SK-N-SH treated with all-trans-retinoic acid at 6 μM for 48 hours (cell line): ENCODE results near the gene CCDC81.

Experiments
- ATAC-seq: fragments of 200-7000 bp; cut with Tn5 transposase; 3 replicates; pipeline ENCODE4 v1.9.1; 2020; ENCODE audit warnings: mild to moderate bottlenecking, moderate library complexity
- ARNTL ChIP-seq: fragments of 450-650 bp; formaldehyde crosslinking; IDR thresholded peaks from 2 replicates; pipeline ENCODE4 v1.5.0; 2020; ENCODE audit warnings: low read depth, mild to moderate bottlenecking, moderate library complexity, borderline replicate concordance
- BACH2 ChIP-seq: fragments of 250-450 bp; sonication (Bioruptor Pico); IDR thresholded peaks from 2 replicates; pipeline ENCODE4 v1.9.0; 2021; ENCODE audit warnings: mild to moderate bottlenecking, borderline replicate concordance
- GLIS3 ChIP-seq: fragments of 250-450 bp; sonication (Bioruptor Pico); IDR thresholded peaks from 2 replicates; pipeline ENCODE4 v1.5.0; 2020; ENCODE audit warnings: mild to moderate bottlenecking, moderate library complexity
- OSR1 ChIP-seq: fragments of 250-450 bp; sonication (Bioruptor Pico); IDR thresholded peaks from 2 replicates; pipeline ENCODE4 v1.8.0; 2022; ENCODE audit warnings: moderate library complexity, mild to moderate bottlenecking, inconsistent platforms
- PPARA ChIP-seq: fragments of 250-450 bp; sonication (Bioruptor Pico); IDR thresholded peaks from 2 replicates; pipeline ENCODE4 v1.5.0; 2020; ENCODE audit warnings: mild to moderate bottlenecking, borderline replicate concordance
- RARB ChIP-seq: fragments of 250-450 bp; sonication (Bioruptor Pico); IDR thresholded peaks from 2 replicates; pipeline ENCODE4 v1.8.0; 2021; ENCODE audit warnings: mild to moderate bottlenecking, moderate library complexity
- SNAI2 ChIP-seq: fragments of 250-450 bp; sonication (Bioruptor Pico); IDR thresholded peaks from 2 replicates; pipeline ENCODE4 v1.5.0; 2020; ENCODE audit warnings: mild to moderate bottlenecking, moderate library complexity
- TCF4 ChIP-seq: fragments of 250-450 bp; sonication (Bioruptor Pico); IDR thresholded peaks from 2 replicates; pipeline ENCODE4 v1.8.0; 2021; ENCODE audit warnings: mild to moderate bottlenecking, moderate library complexity, borderline replicate concordance
- TOX ChIP-seq: fragments of 250-450 bp; sonication (Bioruptor Pico); IDR thresholded peaks from 2 replicates; pipeline ENCODE4 v1.8.0; 2021; ENCODE audit warnings: mild to moderate bottlenecking, moderate library complexity, borderline replicate concordance
- ZFP3 ChIP-seq: fragments of 250-450 bp; sonication (Bioruptor Pico); IDR thresholded peaks from 2 replicates; pipeline ENCODE4 v1.5.0; 2020; ENCODE audit warnings: mild to moderate bottlenecking, moderate library complexity
- ZFP30 ChIP-seq: fragments of 450-650 bp; formaldehyde crosslinking; IDR thresholded peaks from 2 replicates; pipeline ENCODE4 v1.5.0; 2022; ENCODE audit warnings: mild to moderate bottlenecking, moderate library complexity
- ZNF70 ChIP-seq: fragments of 450-650 bp; formaldehyde crosslinking; IDR thresholded peaks from 2 replicates; pipeline ENCODE4 v1.5.0; 2020; ENCODE audit warnings: mild to moderate bottlenecking, moderate library complexity
- ZNF8 ChIP-seq: fragments of 450-650 bp; formaldehyde crosslinking; IDR thresholded peaks from 2 replicates; pipeline ENCODE4 v1.5.0; 2020; ENCODE audit warnings: mild to moderate bottlenecking, moderate library complexity
- TF ChIP-seq, protein P1 (sequence below): fragments of 250-450 bp; sonication (Bioruptor Pico); IDR thresholded peaks from 2 replicates; pipeline ENCODE4 v1.8.0; 2020; ENCODE audit warnings: mild to moderate bottlenecking, moderate library complexity, borderline replicate concordance
- TF ChIP-seq, protein P2 (sequence below): fragments of 250-450 bp; sonication (Bioruptor Pico); IDR thresholded peaks from 2 replicates; pipeline ENCODE4 v1.8.0; 2021; ENCODE audit warnings: low read depth, mild to moderate bottlenecking, moderate library complexity, borderline replicate concordance
- TF ChIP-seq, protein P3 (sequence below): fragments of 250-450 bp; sonication (Bioruptor Pico); IDR thresholded peaks from 2 replicates; pipeline ENCODE4 v1.5.1; 2020; ENCODE audit warnings: low read depth, mild to moderate bottlenecking, moderate library complexity
- TF ChIP-seq, protein P4 (sequence below): fragments of 250-450 bp; sonication (Bioruptor Pico); IDR thresholded peaks from 2 replicates; pipeline ENCODE4 v1.5.0; 2020; ENCODE audit warnings: mild to moderate bottlenecking, moderate library complexity
- TF ChIP-seq, protein P5 (sequence below): fragments of 250-450 bp; sonication (Bioruptor Pico); IDR thresholded peaks from 2 replicates; pipeline ENCODE4 v1.5.1; 2021; ENCODE audit warnings: mild to moderate bottlenecking, moderate library complexity

Gene CCDC81

DNA sequence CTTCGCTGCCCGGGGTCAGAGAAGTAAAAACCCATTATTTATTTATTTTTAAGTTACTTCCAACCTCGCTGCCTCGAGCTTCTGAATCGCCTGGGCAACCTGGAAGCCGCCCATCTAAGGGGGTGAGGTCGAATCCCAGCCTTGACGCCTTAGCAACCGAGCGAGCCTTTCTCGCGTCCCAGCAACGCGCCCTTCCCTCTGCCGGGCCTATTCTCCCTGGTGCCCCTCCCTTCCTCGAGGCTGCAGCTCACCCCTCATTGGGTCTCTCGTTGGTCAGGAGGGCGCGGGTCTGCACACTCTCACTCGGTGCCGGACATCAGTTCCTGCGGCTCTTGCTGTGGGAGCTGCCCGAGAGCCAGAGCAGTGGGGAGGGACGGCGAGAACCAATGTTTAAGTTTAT, at the start of gene CCDC81:
Gene CCDC81, plus strand, starts transcription at position 302 of the 400 bp plus-strand sequence. CDS start 277 bp downstream, outside the sequence.
- no peak for ATAC-seq
- TF ChIP-seq TOX (CRISPR knock-in tag) (no peak), TCF4 (no peak), BACH2 (CRISPR knock-in tag) (no peak), ARNTL (CRISPR knock-in tag) (no peak), OSR1 (no peak), ZNF8 (CRISPR knock-in tag) (no peak), PPARA (CRISPR knock-in tag) (no peak), GLIS3 (CRISPR knock-in tag) (no peak), RARB (CRISPR knock-in tag) (no peak), SNAI2 (CRISPR knock-in tag) (no peak), ZFP30 (CRISPR knock-in tag) (no peak)
- TF ChIP-seq, protein P1, sequence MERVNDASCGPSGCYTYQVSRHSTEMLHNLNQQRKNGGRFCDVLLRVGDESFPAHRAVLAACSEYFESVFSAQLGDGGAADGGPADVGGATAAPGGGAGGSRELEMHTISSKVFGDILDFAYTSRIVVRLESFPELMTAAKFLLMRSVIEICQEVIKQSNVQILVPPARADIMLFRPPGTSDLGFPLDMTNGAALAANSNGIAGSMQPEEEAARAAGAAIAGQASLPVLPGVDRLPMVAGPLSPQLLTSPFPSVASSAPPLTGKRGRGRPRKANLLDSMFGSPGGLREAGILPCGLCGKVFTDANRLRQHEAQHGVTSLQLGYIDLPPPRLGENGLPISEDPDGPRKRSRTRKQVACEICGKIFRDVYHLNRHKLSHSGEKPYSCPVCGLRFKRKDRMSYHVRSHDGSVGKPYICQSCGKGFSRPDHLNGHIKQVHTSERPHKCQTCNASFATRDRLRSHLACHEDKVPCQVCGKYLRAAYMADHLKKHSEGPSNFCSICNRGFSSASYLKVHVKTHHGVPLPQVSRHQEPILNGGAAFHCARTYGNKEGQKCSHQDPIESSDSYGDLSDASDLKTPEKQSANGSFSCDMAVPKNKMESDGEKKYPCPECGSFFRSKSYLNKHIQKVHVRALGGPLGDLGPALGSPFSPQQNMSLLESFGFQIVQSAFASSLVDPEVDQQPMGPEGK, result no peak
- TF ChIP-seq, protein P2, sequence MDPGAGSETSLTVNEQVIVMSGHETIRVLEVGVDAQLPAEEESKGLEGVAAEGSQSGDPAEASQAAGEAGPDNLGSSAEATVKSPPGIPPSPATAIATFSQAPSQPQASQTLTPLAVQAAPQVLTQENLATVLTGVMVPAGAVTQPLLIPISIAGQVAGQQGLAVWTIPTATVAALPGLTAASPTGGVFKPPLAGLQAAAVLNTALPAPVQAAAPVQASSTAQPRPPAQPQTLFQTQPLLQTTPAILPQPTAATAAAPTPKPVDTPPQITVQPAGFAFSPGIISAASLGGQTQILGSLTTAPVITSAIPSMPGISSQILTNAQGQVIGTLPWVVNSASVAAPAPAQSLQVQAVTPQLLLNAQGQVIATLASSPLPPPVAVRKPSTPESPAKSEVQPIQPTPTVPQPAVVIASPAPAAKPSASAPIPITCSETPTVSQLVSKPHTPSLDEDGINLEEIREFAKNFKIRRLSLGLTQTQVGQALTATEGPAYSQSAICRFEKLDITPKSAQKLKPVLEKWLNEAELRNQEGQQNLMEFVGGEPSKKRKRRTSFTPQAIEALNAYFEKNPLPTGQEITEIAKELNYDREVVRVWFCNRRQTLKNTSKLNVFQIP (CRISPR knock-in tag), result no peak
- TF ChIP-seq, protein P3, sequence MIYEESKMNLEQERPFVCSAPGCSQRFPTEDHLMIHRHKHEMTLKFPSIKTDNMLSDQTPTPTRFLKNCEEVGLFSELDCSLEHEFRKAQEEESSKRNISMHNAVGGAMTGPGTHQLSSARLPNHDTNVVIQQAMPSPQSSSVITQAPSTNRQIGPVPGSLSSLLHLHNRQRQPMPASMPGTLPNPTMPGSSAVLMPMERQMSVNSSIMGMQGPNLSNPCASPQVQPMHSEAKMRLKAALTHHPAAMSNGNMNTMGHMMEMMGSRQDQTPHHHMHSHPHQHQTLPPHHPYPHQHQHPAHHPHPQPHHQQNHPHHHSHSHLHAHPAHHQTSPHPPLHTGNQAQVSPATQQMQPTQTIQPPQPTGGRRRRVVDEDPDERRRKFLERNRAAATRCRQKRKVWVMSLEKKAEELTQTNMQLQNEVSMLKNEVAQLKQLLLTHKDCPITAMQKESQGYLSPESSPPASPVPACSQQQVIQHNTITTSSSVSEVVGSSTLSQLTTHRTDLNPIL (CRISPR knock-in tag), result no peak

DNA sequence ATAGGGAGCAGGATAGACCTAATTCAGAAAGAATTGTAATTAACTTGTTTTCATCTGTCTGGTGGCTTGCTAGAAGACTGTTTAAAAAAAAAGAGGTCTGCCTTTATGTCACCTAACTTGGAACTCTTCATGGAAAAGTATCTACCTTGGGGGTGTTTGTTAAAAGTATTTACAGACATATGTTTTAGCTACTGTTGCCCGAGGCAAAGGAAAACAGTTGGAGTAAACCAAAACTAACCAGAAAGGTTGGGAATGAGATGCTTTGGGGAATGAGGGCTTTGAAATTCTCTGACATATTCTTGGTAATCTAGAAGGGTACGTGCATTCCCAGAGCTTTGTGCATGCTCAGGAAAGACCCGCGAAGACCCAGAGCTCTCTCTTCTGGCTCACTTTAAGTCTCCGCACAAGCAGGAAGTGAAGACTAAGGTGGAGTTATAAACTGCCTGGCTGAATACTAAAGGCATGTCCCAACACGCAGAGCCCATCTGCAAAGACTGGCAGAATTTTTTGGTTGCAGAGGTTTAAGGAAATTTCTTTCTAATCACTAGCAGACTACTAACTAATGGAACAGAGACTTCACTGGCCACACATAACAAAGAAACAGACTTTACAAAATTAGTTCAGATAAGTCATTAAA, 39.4 kb upstream of the CCDC81 start:
- TF ChIP-seq, protein P4, sequence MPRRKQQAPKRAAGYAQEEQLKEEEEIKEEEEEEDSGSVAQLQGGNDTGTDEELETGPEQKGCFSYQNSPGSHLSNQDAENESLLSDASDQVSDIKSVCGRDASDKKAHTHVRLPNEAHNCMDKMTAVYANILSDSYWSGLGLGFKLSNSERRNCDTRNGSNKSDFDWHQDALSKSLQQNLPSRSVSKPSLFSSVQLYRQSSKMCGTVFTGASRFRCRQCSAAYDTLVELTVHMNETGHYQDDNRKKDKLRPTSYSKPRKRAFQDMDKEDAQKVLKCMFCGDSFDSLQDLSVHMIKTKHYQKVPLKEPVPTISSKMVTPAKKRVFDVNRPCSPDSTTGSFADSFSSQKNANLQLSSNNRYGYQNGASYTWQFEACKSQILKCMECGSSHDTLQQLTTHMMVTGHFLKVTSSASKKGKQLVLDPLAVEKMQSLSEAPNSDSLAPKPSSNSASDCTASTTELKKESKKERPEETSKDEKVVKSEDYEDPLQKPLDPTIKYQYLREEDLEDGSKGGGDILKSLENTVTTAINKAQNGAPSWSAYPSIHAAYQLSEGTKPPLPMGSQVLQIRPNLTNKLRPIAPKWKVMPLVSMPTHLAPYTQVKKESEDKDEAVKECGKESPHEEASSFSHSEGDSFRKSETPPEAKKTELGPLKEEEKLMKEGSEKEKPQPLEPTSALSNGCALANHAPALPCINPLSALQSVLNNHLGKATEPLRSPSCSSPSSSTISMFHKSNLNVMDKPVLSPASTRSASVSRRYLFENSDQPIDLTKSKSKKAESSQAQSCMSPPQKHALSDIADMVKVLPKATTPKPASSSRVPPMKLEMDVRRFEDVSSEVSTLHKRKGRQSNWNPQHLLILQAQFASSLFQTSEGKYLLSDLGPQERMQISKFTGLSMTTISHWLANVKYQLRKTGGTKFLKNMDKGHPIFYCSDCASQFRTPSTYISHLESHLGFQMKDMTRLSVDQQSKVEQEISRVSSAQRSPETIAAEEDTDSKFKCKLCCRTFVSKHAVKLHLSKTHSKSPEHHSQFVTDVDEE, result no peak
- no peak for TF ChIP-seq BACH2 (CRISPR knock-in tag)
- ATAC-seq, result no peak

DNA sequence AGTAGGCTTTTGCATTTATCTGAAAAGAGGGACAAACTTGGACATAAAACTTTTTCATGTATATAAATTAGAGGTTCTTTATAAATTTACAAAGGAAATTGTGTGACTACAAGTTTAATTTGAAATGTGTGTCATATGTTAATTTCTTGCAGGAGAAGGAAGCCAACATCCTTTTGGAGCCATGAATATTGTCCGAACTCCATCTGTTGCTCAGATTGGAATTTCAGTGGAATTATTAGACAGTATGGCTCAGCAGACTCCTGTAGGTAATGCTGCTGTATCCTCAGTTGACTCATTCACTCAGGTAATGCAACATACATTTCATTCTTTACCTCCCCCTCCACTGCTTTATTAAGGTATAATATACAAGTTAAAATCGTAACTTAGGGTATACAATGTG, 37.5 kb upstream of the CCDC81 start:
- ATAC-seq, result no peak
- TF ChIP-seq GLIS3 (CRISPR knock-in tag), result no peak
- no peak for TF ChIP-seq ZFP3 (CRISPR knock-in tag)
- TF ChIP-seq, protein P2 (CRISPR knock-in tag), result no peak
- no peak for TF ChIP-seq OSR1

DNA sequence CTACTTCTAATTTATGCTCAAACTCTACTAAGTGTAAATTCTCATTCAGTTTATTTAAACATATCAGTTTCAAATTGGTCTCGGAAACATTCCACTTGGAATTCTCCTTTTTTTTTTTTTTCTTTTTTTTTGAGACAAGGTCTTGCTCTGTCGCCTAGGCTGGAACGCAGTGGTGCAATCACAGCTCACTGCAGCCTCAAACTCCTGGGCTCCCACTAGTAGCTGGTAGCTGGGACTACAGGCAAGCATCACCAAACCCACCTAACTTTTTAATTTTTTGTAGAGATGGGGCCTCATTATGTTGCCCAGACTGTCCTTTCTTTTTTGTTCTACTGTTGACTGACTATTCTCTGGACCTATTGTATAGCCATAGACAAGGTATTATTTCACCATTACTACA, 33.3 kb upstream of the CCDC81 start:
- ATAC-seq, result no peak
- TF ChIP-seq, protein P4, result no peak
- TF ChIP-seq OSR1 (no peak), SNAI2 (CRISPR knock-in tag) (no peak), ZNF70 (CRISPR knock-in tag) (no peak), ARNTL (CRISPR knock-in tag) (no peak), PPARA (CRISPR knock-in tag) (no peak), ZFP3 (CRISPR knock-in tag) (no peak), TOX (CRISPR knock-in tag) (no peak), GLIS3 (CRISPR knock-in tag) (no peak)
- TF ChIP-seq, protein P5, sequence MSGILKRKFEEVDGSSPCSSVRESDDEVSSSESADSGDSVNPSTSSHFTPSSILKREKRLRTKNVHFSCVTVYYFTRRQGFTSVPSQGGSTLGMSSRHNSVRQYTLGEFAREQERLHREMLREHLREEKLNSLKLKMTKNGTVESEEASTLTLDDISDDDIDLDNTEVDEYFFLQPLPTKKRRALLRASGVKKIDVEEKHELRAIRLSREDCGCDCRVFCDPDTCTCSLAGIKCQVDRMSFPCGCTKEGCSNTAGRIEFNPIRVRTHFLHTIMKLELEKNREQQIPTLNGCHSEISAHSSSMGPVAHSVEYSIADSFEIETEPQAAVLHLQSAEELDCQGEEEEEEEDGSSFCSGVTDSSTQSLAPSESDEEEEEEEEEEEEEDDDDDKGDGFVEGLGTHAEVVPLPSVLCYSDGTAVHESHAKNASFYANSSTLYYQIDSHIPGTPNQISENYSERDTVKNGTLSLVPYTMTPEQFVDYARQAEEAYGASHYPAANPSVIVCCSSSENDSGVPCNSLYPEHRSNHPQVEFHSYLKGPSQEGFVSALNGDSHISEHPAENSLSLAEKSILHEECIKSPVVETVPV, result no peak
- TF ChIP-seq, protein P2 (CRISPR knock-in tag), result no peak
